Muscle layer of colon (tissue), 2 donors: ENCODE results near the gene ANKAR.
"Not testable (repeated sequence)": the region's sequence is repeated elsewhere in the genome, so short reads cannot be mapped to it uniquely, and the experiment has no call there.

Source experiments
- H3K27ac ChIP-seq: one replicate; pipeline ENCODE4 v1.7.0; 2013; ENCODE audit warnings: low read depth, mild to moderate bottlenecking, low read length, moderate library complexity
- H3K27me3 ChIP-seq, 2 donors: one replicate each; pipeline ENCODE4 v1.7.0; 2013; ENCODE audit warnings: low read length in 2 of 2, mild to moderate bottlenecking in 2 of 2; ENCODE audit not compliant: insufficient read depth in 2 of 2, control insufficient read depth in 1 of 2
- H3K36me3 ChIP-seq: one replicate; pipeline ENCODE4 v1.7.0; 2013; ENCODE audit warnings: mild to moderate bottlenecking, low read length; ENCODE audit not compliant: insufficient read depth
- H3K4me1 ChIP-seq: one replicate; pipeline ENCODE4 v1.7.0; 2013; ENCODE audit warnings: mild to moderate bottlenecking, low read length; ENCODE audit not compliant: insufficient read depth
- H3K4me3 ChIP-seq, 2 donors: one replicate each; pipeline ENCODE4 v1.7.0; 2013; ENCODE audit warnings: low read length in 2 of 2, low read depth in 1 of 2, mild to moderate bottlenecking in 1 of 2, moderate library complexity in 1 of 2
- H3K9ac ChIP-seq: one replicate; pipeline ENCODE4 v1.7.0; 2013; ENCODE audit warnings: low read length
- H3K9me3 ChIP-seq: one replicate; pipeline ENCODE4 v1.7.0; 2013; ENCODE audit warnings: mild to moderate bottlenecking, low read length
- donor health status: abdominal sarcoma.
- donor health status: Adenocarcinoma of cecum.

Gene ANKAR

GRCh38 chr2:189661148-189661956 lies 13.1 kb upstream of the ANKAR start, which contains the start of gene ASNSD1:
Gene ASNSD1 (plus strand): TSS chr2:189661459. CDS start chr2:189666133, 4,674 bp downstream.
- no peaks in the 10 kb centered on the region for H3K27me3 ChIP-seq
- no peaks in the 10 kb centered on the region for H3K9me3 ChIP-seq
- peaks cover 22% of the 10 kb centered on the region for H3K4me1 ChIP-seq
- H3K9ac ChIP-seq = peak within 1 kb of the TSS; percentile 99
- peaks cover 5% of the 10 kb centered on the region for H3K36me3 ChIP-seq
- H3K27ac ChIP-seq = peak within 1 kb of the TSS; percentile 99
- peak within 1 kb of the TSS; percentile 84 to 97 for H3K4me3 ChIP-seq

DNA sequence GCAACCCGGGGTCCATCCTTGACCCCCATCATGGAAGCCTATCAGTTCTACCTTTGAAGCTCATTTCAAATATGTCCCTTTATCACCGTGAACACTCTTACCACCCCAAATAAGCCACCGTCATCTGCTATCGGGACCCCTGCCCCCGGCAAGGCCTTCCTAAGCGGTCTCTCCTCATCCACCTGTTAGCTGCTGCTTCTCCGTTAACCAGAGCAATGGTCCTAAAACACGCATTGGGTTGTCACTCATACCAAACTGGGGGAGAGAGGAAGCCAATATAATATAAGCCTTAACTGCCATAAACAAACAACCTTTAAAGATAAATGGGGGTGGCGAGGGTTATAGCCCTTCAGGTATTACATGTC lies 12.5 kb upstream of the ANKAR start:
- peaks cover 11% of the 10 kb centered on the region for H3K36me3 ChIP-seq
- no peaks in the 10 kb centered on the region for H3K27me3 ChIP-seq
- peaks cover 24% of the 10 kb centered on the region for H3K4me1 ChIP-seq
- H3K4me3 ChIP-seq = peak overlapping the region; percentile 84 to 97
- H3K9ac ChIP-seq = peak overlapping the region; percentile 99
- no peaks in the 10 kb centered on the region for H3K9me3 ChIP-seq
- peak overlapping the region; percentile 99 for H3K27ac ChIP-seq

DNA sequence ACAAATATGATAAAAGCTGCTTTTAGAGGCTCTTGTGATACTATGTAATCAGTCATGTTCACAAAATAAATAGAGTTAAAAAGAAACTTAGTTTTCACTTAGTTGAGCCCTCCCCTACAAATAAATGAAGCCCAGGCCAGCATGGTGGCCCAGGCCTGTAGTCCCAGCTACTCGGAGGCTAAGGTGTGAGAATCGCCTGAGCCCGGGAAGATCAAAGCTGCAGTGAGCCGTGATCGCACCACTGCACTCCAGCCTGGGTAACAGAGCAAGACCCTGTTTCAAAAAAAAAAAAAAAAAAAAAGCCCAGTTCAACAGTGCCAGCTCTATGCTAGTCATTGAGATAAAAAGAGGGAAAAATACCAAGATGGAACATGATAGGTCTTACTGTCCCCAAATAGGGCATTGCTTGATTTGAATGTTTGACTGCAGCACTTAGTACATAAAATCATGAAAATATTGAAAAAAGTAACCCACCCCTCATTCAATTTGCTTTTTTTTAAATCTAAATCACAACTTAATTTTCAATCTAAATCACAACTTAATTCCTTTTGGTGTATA lies 11.7 kb upstream of the ANKAR start:
- peaks cover 19% of the 10 kb centered on the region for H3K36me3 ChIP-seq
- H3K4me1 ChIP-seq = peaks cover 27% of the 10 kb centered on the region
- peak overlapping the region in 1 of 2 donors; percentile 84 for H3K4me3 ChIP-seq
- H3K9ac ChIP-seq = no peak overlapping the region
- H3K27ac ChIP-seq = no peak overlapping the region
- H3K9me3 ChIP-seq = no peaks in the 10 kb centered on the region
- no peaks in the 10 kb centered on the region for H3K27me3 ChIP-seq

- H3K36me3 ChIP-seq = peaks cover 25% of the 10 kb centered on the region
- not testable (repeated sequence) for H3K9ac ChIP-seq
Observed at GRCh38 chr2:189663319-189663718, 11.2 kb upstream of the ANKAR start.

GRCh38 chr2:189669913-189670312 lies 4.6 kb upstream of the ANKAR start:
- H3K9me3 ChIP-seq = no peaks in the 10 kb centered on the region
- H3K4me3 ChIP-seq = no peak overlapping the region
- no peak overlapping the region for H3K9ac ChIP-seq
- H3K27me3 ChIP-seq = no peaks in the 10 kb centered on the region
- H3K27ac ChIP-seq = no peak overlapping the region
- H3K4me1 ChIP-seq = peaks cover 13% of the 10 kb centered on the region
- H3K36me3 ChIP-seq = peaks cover 45% of the 10 kb centered on the region

More at GRCh38 chr2:189663319-189663718, 11.2 kb upstream of the ANKAR start:
- H3K27ac ChIP-seq, H3K27me3 ChIP-seq, H3K9me3 ChIP-seq, H3K4me3 ChIP-seq: not testable (repeated sequence)
- H3K4me1 ChIP-seq = peaks cover 27% of the 10 kb centered on the region

- peak overlapping the region; percentile 89 for H3K27ac ChIP-seq
- H3K9ac ChIP-seq = peak overlapping the region; percentile 100
- H3K9me3 ChIP-seq = no peaks in the 10 kb centered on the region
- peak overlapping the region; percentile 25 to 94 for H3K4me3 ChIP-seq
- peaks cover 13% of the 10 kb centered on the region for H3K4me1 ChIP-seq
- no peaks in the 10 kb centered on the region for H3K27me3 ChIP-seq
- H3K36me3 ChIP-seq = peaks cover 16% of the 10 kb centered on the region
Observed at GRCh38 chr2:189673661-189674373, 653 bp upstream of the ANKAR start.

- Histone ChIP-seq H3K9ac (no peak overlapping the region), H3K27me3 (no peaks in the 10 kb centered on the region), H3K27ac (no peak overlapping the region), H3K36me3 (peaks cover 2% of the 10 kb centered on the region), H3K4me3 (no peak overlapping the region), H3K4me1 (peaks cover 13% of the 10 kb centered on the region), H3K9me3 (no peaks in the 10 kb centered on the region)
Observed at GRCh38 chr2:189676471-189676870, 2.0 kb downstream of the ANKAR start.

DNA sequence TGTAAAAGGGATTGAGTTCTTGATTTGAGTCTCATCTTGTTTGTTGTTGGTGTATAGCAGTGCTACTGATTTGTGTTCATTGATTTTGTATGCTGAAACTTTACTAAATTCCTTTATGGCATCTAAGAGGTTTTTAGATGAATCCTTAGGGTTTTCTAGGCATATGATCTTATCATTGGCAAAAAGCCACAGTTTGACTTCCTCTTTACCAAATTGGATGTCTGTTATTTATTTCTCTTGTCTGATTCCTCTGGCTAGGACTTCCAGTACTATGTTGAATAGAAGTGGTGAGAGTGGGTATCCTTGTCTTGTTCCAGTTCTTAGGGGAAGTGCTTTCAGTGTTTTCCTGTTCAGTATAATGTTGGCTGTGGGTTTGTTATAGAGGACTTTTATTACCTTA lies 4.8 kb downstream of the ANKAR start:
- Histone ChIP-seq H3K36me3 (no peaks in the 10 kb centered on the region), H3K4me3 (no peak overlapping the region), H3K9me3 (no peaks in the 10 kb centered on the region), H3K4me1 (peaks cover 8% of the 10 kb centered on the region), H3K27ac (no peak overlapping the region), H3K27me3 (no peaks in the 10 kb centered on the region), H3K9ac (no peak overlapping the region)

GRCh38 chr2:189681203-189681602 lies 6.7 kb downstream of the ANKAR start:
- Histone ChIP-seq H3K4me1 (no peaks in the 10 kb centered on the region), H3K9ac (no peak overlapping the region), H3K36me3 (no peaks in the 10 kb centered on the region), H3K4me3 (no peak overlapping the region), H3K9me3 (no peaks in the 10 kb centered on the region), H3K27ac (no peak overlapping the region), H3K27me3 (no peaks in the 10 kb centered on the region)

DNA sequence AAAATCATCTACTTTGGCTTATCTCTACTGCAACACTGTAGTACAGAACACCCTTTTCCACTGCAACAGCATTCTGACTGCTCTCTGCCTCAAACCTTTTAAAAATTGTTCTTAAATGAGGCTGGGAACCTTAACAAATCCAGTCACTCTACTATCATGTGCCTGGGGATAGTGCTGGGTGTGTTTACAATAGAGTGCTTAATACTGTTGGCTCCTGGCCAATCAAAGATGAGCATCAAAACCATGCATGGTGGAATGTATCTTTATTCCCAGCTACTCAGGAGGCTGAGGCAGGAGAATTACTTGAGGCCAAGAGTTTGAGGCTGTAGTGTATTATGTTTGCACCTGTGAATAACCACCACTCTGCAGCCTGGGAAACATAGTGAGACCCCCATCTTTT lies 7.4 kb downstream of the ANKAR start:
- Histone ChIP-seq H3K27me3 (no peaks in the 10 kb centered on the region), H3K9me3 (no peaks in the 10 kb centered on the region), H3K27ac (no peak overlapping the region), H3K4me3 (no peak overlapping the region), H3K9ac (no peak overlapping the region), H3K36me3 (no peaks in the 10 kb centered on the region), H3K4me1 (no peaks in the 10 kb centered on the region)

- Histone ChIP-seq H3K36me3 (no peaks in the 10 kb centered on the region), H3K27ac (no peak overlapping the region), H3K27me3 (no peaks in the 10 kb centered on the region), H3K9ac (no peak overlapping the region), H3K9me3 (no peaks in the 10 kb centered on the region), H3K4me1 (no peaks in the 10 kb centered on the region), H3K4me3 (no peak overlapping the region)
Observed at GRCh38 chr2:189683348-189683747, 8.9 kb downstream of the ANKAR start.
